Measurements from ENCODE around the gene BPGM.

The BPGM gene

GRCh38 chr7:134699021-134699818, 52.6 kb downstream of the BPGM start:
- DNase-seq = no peak

- no peak for DNase-seq
Measured at GRCh38 chr7:134699899-134700298, 53.2 kb downstream of the BPGM start.

GRCh38 chr7:134701272-134701671, 54.6 kb downstream of the BPGM start:
- peak in 1 of 2 experiments; percentile 28 for DNase-seq

- DNase-seq = no peak
Measured at GRCh38 chr7:134702366-134703240, 56.0 kb downstream of the BPGM start.

- no peak for DNase-seq
Measured at GRCh38 chr7:134703241-134703594, 56.6 kb downstream of the BPGM start.

GRCh38 chr7:134703782-134704181, 57.1 kb downstream of the BPGM start:
- DNase-seq = no peak

- no peak for DNase-seq
Measured at GRCh38 chr7:134704827-134705226, 58.2 kb downstream of the BPGM start.

- DNase-seq = no peak
Measured at GRCh38 chr7:134705716-134706115, 59.1 kb downstream of the BPGM start.

GRCh38 chr7:134706468-134706867, 59.8 kb downstream of the BPGM start:
- no peak for DNase-seq

- DNase-seq = no peak
Measured at GRCh38 chr7:134707663-134708378, 61.2 kb downstream of the BPGM start.

- DNase-seq = no peak
Measured at GRCh38 chr7:134708692-134709091, 62.0 kb downstream of the BPGM start.

GRCh38 chr7:134709197-134709596, 62.5 kb downstream of the BPGM start:
- no peak for DNase-seq

- DNase-seq = no peak
Measured at GRCh38 chr7:134710511-134710853, 63.8 kb downstream of the BPGM start.

GRCh38 chr7:134710854-134711624, 64.4 kb downstream of the BPGM start:
- no peak for DNase-seq

- no peak for DNase-seq
Measured at GRCh38 chr7:134712196-134712595, 65.5 kb downstream of the BPGM start.

- peak; percentile 10 to 69 for DNase-seq
Measured at GRCh38 chr7:134714470-134715205, 68.0 kb downstream of the BPGM start.

- DNase-seq = no peak
Measured at GRCh38 chr7:134718211-134718875, 71.7 kb downstream of the BPGM start.

- DNase-seq = no peak
Measured at GRCh38 chr7:134720091-134720935, 73.7 kb downstream of the BPGM start.

GRCh38 chr7:134721171-134721570, 74.5 kb downstream of the BPGM start:
- no peak for DNase-seq

GRCh38 chr7:134722786-134723322, 76.2 kb downstream of the BPGM start:
- no peak for DNase-seq
